H1 (cell line): Measurements from ENCODE around the gene KNOP1. TPM values are rescaled to one million over a fixed set of nuclear protein-coding genes. Genes with fewer than 3 reads are reported as not detected.

Experiments used
- BRCA1 ChIP-seq: IDR thresholded peaks from 2 replicates; pipeline ENCODE4 v1.6.1; 2012; ENCODE audit warnings: low read depth, low read length, improper control_type of control experiment
- CHD2 ChIP-seq: IDR thresholded peaks from 2 replicates; pipeline ENCODE4 v1.6.1; 2012; ENCODE audit warnings: low read length, improper control_type of control experiment
- CHD7 ChIP-seq: fragments of 300-600 bp; sonication (generic); IDR thresholded peaks from 2 replicates; pipeline ENCODE4 v1.7.1; 2012; ENCODE audit warnings: low read length, moderate library complexity, mild to moderate bottlenecking, inconsistent platforms; ENCODE audit not compliant: insufficient replicate concordance
- CREB1 ChIP-seq: IDR thresholded peaks from 2 replicates; pipeline ENCODE4 v1.6.1; 2012; ENCODE audit warnings: inconsistent platforms
- EZH2 ChIP-seq: fragments of 200-600 bp; sonication (generic); IDR thresholded peaks from 2 replicates; pipeline ENCODE4 v1.7.1; 2012; ENCODE audit warnings: low read depth, mild to moderate bottlenecking, moderate library complexity, low read length, inconsistent platforms; ENCODE audit not compliant: severe bottlenecking
- GTF2F1 ChIP-seq: IDR thresholded peaks from 2 replicates; pipeline ENCODE4 v1.6.1; 2012; ENCODE audit warnings: low read depth, low read length, improper control_type of control experiment, borderline replicate concordance
- POLR2A ChIP-seq, 2 experiments: IDR thresholded peaks; 1 replicate in 1 of 2; 2 replicates in 1 of 2; pipeline ENCODE4 v1.6.1; 2011; ENCODE audit warnings: low read depth in 2 of 2, low read length in 2 of 2, mild to moderate bottlenecking in 2 of 2; ENCODE audit errors: control extremely low read depth in 1 of 2
- POLR2AphosphoS5 ChIP-seq: IDR thresholded peaks from 2 replicates; pipeline ENCODE4 v1.6.1; 2011; ENCODE audit warnings: low read depth, low read length
- RNF2 ChIP-seq: fragments of 200-900, 300-1000 bp; sonication (generic); IDR thresholded peaks from 2 replicates; pipeline ENCODE4 v1.7.1; 2016; ENCODE audit warnings: borderline replicate concordance, low read depth, mild to moderate bottlenecking, antibody characterized with exemption, low read length; ENCODE audit not compliant: poor library complexity, severe bottlenecking; ENCODE audit errors: missing control alignments
- RXRA ChIP-seq: IDR thresholded peaks from 2 replicates; pipeline ENCODE4 v1.6.1; 2011; ENCODE audit warnings: low read depth, mild to moderate bottlenecking, low read length, moderate library complexity; ENCODE audit not compliant: insufficient read depth
- SIRT6 ChIP-seq: IDR thresholded peaks from one replicate; pipeline ENCODE4 v1.7.1; 2012; ENCODE audit warnings: low read length, inconsistent platforms
- SP1 ChIP-seq: IDR thresholded peaks from 2 replicates; pipeline ENCODE4 v1.6.1; 2011; ENCODE audit warnings: low read depth, low read length
- polyA plus RNA-seq, 7 experiments: library from polyadenylated mRNA; depleted of rRNA in 3 of 7; stranded (reverse) in 5 of 7; unstranded in 2 of 7; fragments of >200 nt in 5 of 7; fragments of 200-250 nt in 2 of 7; gene quantifications; 1 replicate in 5 of 7; 2 replicates in 1 of 7; 4 replicates in 1 of 7; pipeline versions ENCODE4 v1.2.1 to v1.2.3, GENCODE V29; 2011 to 2013; ENCODE audit warnings: missing spikeins in 2 of 7, mixed read lengths in 2 of 7
- total RNA-seq: library from RNA; stranded (reverse); fragmentation: NEBNext Ultra II Directional; extraction: Animal tissue kit (Norgen Biotek cat#: 25700); gene quantifications from 2 replicates; pipeline ENCODE4 v1.2.1, GENCODE V29; 2021

KNOP1 gene
- total and polyA plus RNA-seq, 2 of the 8 experiments (the other 6 are each of a cell fraction or from before 2014, with no cell fraction given) = 21.6 to 87.9 TPM

- TF ChIP-seq CHD7 (no peak), CHD2 (no peak), GTF2F1 (no peak), SP1 (no peak), POLR2AphosphoS5 (no peak), CREB1 (no peak), POLR2A (IDR thresholded peaks at IDR 0.05; ENCODE audit: control extremely low read depth in 1 of 2, low read depth in 2 of 2, low read length in 2 of 2) (no peak), RXRA (no peak), BRCA1 (no peak), SIRT6 (no peak), RNF2 (no peak), EZH2 (no peak)
Measured at GRCh38 chr16:19655242-19655777, 62.7 kb downstream of the KNOP1 start (continued).
